Fibroblast of skin of scalp (primary cell): ENCODE results near the gene MAGI1.
A peak's percentile ranks its signal among the peaks of the same experiment; 100 is the strongest.
"Not testable (repeated sequence)": the region's sequence is repeated elsewhere in the genome, so short reads cannot be mapped to it uniquely, and the experiment has no call there.

Experiments used
- DNase-seq: peaks from one replicate; pipeline ENCODE4 v3.0.0-alpha.2; 2013

Gene MAGI1

GRCh38 chr3:65582012-65582717 is 456.6 kb downstream of the MAGI1 start:
- peak; percentile 58 for DNase-seq

GRCh38 chr3:65581313-65581712 is 457.4 kb downstream of the MAGI1 start:
- no peak for DNase-seq

GRCh38 chr3:65578861-65579260 is 459.9 kb downstream of the MAGI1 start:
- DNase-seq, result peak; percentile 83

GRCh38 chr3:65577843-65578430 is 460.8 kb downstream of the MAGI1 start:
- DNase-seq, result no peak

GRCh38 chr3:65576966-65577365 is 461.8 kb downstream of the MAGI1 start:
- peak; percentile 79 for DNase-seq

DNA sequence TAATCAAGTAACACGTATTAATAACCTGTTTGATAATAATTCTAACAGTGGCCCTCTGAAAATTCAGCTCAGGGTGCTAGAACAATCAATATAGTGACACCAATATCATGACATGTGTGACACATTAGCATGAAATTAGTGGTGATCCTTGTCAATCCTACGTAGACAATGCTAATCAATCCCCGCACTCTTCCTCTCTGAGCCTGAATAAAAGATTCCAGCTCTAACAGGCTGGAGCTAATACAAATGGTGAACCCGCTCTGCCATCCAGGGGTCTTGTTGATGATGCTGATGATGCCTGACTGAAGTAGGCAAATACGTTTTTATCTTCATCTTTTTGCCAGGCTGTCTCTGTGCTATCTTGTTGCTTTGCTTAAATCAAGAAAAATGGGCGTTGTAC is 462.5 kb downstream of the MAGI1 start:
- no peak for DNase-seq

DNA sequence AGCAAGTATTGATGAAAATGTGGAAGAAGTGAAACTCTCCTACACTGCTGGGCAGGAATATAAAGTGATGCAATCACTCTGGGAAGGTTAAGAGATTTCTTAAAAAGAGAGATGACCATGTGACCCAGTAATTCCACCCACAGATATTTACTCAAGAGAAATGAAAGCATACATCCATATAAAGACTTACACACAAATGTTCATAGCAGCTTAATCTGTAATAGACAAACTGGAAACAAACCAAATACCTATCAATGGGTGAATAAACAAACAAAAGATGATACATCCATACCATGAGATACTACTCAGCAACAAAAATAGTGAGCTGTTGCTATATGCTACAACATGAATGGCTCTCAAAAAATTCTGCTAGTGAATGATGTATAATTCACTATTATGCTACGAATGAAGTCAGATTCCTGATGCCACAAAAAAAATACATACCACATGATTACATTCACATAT is 463.3 kb downstream of the MAGI1 start:
- peak; percentile 99 for DNase-seq

- no peak for DNase-seq
Measured at GRCh38 chr3:65573548-65574116, 465.1 kb downstream of the MAGI1 start.

DNA sequence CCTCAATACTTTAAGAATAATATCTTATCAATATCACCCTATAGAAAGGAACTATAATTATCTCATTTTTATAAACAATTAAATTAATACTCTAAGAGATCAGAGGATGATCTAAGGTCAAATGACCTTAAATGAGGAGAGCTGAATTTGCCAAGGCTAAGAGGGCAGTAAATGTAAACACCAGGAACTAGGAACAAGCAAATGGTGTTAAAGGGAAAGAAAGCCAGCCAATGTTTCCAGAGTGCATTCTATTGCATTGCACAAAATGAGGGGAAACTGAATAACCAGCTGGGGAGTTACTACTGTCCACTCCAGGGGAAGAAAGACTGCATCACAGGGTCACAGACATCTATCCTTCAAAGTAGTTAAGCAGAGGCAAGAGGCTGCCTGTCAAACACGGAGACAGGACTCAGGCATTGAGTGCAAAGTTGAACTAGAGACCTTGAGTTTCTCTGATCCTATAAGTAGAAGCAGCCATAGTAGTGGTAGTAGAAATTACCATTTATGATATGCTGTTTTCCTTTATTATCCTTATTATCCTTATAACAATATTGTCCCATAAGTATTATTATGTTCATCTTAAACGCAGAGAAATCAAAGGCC is 466.4 kb downstream of the MAGI1 start:
- DNase-seq, result no peak

DNA sequence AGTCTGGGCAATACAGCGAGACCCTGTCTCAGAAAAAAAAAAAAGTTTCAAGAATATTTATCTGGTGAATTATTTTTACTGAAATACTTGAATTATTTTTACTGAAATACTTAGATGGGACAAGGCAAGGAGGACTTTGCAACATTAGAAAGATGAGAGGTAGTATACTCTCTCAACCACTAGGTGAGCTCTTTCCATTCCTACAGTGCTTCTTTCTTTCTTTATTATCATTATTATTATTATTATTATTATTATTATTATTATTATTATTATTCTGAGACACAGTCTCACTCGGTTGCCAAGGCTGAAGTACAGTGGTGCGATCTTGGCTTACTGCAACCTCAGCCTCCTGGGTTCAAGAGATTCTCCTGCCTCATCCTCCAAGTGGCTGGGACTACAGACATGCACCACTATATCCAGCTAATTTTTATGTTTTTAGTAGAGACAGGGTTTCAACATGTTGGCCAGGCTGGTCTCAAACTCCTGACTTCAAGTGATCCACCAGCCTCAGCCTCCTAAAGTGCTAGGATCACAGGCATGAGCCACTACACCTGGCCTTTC is 468.8 kb downstream of the MAGI1 start:
- no peak for DNase-seq

DNA sequence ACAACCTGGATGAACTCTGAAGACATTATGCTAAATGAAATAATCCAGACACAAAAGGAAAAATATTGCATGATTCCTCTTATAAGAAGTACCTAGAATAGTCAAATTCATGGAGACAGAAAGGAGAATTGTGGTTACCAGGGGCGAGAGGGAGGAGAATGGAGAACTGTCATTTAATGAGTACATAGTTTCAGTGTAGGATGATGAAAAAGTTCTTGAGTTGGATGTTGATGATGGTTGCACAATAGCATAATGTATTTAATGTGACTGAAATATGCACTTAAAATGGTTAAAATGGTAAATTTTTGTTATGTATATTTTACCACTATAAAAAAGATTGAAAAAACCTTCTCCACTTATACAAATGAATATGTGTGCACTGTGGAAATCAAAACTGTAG is 469.6 kb downstream of the MAGI1 start:
- no peak for DNase-seq

DNA sequence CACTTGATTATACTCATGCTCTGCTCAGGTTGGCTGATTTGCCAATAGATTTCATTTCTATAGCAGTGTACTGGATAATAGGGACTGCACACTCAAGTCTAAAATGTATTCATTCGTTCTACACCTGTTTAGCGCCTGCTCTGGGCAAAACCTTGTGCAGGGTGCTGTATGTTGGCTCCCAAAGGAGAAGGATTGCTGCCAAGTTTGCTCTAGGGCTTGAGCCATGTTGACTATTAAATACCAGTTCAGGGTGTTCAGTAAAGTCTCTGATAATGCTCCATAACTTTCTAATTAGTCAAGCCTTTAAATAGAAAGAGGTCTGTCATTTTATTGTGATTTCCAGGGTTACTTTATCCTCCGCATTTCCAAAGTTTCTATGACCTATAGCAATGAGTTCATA is 470.2 kb downstream of the MAGI1 start:
- DNase-seq, result no peak

GRCh38 chr3:65565744-65566143 is 473.0 kb downstream of the MAGI1 start:
- not testable (repeated sequence) for DNase-seq

GRCh38 chr3:65564483-65564882 is 474.2 kb downstream of the MAGI1 start:
- DNase-seq, result no peak

GRCh38 chr3:65563861-65564260 is 474.9 kb downstream of the MAGI1 start:
- DNase-seq, result no peak

DNA sequence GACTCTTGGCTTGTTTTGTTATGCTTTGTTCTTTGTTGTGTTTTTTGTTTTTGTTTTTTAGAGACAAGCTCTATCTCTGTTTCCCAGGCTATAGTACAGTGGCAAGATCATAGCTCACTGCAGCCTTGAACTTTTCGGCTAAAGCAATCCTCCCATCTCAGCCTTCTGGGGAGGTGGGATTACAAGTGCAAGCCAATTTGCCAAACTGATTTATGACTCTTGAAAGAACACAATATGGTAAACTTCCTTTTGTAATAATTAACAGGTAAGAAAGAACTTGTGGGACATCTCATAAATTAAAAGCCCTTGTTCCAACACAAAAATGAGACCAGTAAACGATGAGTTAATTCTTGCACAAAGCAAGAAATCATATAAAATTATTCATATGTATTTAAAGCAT is 476.3 kb downstream of the MAGI1 start:
- DNase-seq, result no peak

DNA sequence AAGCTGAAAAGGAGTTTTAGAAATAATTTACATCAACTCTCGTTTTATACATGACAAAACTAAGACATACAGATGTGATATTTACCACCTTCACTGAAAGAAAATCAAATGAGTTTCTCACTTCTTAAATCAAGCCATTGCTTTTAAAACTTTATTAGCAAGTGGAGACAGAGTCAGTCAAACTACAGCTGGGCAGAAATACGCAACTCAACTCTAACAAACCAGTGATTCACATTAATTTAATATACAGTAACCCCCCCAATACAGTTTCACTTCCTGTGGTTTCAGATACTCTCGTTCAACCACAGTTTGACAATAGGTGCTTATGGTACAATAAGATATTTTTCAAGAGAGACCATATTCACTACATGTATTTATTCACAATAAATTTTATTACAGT is 477.1 kb downstream of the MAGI1 start:
- no peak for DNase-seq

- no peak for DNase-seq
Measured at GRCh38 chr3:65560901-65561300, 477.8 kb downstream of the MAGI1 start.

GRCh38 chr3:65560133-65560532 is 478.6 kb downstream of the MAGI1 start:
- DNase-seq, result no peak

DNA sequence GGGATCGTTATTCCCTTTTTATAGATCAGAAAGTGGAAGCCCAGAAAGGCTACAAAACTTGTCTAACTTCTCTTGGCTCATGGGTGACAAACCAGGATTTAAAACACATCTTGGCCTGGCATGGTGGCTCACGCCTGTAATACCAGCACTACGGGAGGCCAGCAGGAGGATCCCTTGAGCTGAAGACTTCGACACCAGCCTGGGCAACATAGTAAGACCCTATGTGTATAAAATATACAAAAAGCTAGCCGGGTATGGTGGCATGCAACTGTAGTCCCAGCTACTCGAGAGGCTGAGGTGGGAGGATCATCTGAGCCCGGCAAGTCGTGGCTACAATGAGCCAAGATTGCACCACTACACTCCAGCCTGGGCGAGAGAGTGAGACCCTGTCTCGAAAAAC is 479.1 kb downstream of the MAGI1 start:
- no peak for DNase-seq

GRCh38 chr3:65558826-65559225 is 479.9 kb downstream of the MAGI1 start:
- DNase-seq, result no peak

- DNase-seq, result no peak
Measured at GRCh38 chr3:65557899-65558564, 480.7 kb downstream of the MAGI1 start.
